Measurements from ENCODE around the gene SLCO2A1.

Gene SLCO2A1

DNA sequence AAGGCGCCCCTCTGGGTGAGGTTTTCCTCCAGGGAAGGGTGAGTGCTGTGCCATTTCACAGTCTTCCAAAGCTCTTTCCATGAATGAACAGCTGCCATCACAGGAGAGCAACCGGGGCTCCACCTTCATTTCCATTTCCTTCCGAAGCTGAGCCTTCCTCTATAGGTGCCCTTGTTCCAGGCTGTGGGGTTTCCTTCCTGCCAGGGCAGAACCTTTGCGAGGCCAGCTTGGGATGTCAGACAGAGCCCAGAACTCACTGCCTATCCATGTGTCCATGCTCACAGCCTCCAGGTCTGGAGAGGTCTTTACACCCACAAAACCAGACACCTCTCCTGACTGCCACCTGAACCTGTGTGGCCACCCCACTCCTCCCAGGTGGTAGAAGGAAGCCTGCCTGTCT is 49.2 kb downstream of the SLCO2A1 start:
- DNase-seq (ENCODE audit: low read depth), result no peak

DNA sequence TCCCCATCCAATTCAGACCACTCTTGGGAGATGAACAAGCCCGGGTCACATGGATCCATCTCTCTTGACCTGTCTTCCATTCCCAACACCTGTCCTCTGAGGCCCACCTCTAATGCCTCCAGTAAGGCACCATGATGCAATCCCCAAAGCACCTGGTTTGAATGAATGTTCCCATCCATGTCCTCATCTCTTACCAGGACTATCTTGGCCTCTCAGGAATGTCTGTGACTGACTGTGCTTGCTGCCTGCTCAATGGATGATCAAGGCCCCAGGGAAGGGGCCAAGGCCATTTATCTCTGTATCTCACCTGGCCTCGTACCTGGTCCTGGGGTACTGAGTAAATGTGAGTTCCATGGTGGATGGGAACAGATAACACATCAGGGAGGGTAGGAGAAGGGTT is 49.7 kb downstream of the SLCO2A1 start:
- no peak for DNase-seq (ENCODE audit: low read depth)

DNA sequence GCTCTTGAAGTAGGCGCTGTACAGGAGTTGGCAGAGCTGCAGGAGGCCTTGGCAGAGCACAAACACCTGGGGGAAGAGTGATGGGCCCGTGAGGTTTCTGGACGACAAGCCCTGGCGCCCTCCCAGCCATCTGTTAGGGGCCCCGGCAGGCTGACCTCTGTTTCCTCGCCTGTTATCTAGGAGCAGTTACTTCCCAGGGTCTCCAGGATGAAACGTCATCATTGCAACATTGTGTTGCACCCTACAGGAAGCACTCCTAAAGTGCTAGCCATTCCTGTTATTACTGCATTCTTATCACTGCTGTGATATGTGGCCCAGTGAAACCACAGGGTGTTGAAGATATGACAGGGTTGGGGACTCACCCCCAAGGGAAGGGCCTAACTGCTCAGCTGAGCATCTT is 50.2 kb downstream of the SLCO2A1 start:
- DNase-seq (ENCODE audit: low read depth), result no peak

- DNase-seq (ENCODE audit: low read depth), result no peak
Observed at GRCh38 chr3:133977568-133977967, 52.2 kb downstream of the SLCO2A1 start.

DNA sequence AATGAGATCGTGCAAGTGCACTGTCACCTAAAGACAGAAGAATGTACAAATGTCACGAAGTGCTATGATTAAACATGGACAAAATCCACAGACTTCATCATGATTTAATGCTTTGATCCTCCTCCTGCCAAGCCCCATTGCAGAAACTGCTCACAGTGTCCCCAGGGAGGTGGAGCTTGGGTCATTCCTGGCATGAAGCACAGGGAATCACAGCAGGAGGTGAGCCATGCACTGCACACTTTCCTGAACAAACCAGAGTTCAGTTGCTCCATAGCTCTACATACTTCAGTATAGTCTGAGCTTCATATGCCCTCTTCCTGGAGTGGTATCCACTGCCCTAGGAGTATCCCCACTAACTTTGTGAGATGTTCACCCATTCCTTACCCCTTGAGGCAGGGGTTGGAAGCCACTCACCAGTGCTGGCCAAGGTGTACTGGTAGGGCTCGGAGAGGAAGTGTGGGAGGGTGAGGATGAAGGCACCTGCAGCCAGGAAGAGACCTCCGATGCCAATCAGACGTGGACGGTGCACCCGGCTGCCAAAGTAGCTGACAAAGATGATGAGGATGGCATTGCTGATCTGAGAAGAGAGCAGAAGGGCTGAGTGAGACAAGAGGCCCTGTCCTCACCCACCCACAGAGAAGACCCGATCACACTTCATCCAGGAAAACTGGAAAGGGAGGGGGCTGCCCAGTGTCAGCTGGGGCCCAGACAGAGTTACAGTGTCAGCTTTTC is 56.3 kb downstream of the SLCO2A1 start:
- no peak for DNase-seq (ENCODE audit: low read depth)

DNA sequence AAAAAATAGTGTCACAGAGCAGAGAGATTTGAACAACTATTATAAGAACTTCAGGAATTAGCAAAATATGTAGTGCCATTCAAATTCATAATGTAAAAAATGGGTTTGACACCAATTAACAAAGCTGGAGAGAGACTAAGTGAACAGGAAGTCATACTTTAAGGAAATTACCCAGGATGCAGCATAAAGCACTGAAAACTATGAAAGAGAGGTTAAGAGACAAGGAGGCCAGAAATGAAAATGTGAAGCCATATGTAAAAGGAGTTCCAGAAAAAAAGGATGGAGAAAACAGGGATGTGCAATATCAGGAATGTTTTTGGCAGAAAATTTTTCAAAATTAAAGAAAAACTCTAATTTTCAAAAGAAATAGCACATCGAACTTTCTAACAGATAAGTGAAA is 57.6 kb downstream of the SLCO2A1 start:
- no peak for DNase-seq (ENCODE audit: low read depth)

- no peak for DNase-seq (ENCODE audit: low read depth)
Observed at GRCh38 chr3:133970916-133971315, 58.8 kb downstream of the SLCO2A1 start.

GRCh38 chr3:133970339-133970738 is 59.4 kb downstream of the SLCO2A1 start:
- DNase-seq (ENCODE audit: low read depth), result no peak

DNA sequence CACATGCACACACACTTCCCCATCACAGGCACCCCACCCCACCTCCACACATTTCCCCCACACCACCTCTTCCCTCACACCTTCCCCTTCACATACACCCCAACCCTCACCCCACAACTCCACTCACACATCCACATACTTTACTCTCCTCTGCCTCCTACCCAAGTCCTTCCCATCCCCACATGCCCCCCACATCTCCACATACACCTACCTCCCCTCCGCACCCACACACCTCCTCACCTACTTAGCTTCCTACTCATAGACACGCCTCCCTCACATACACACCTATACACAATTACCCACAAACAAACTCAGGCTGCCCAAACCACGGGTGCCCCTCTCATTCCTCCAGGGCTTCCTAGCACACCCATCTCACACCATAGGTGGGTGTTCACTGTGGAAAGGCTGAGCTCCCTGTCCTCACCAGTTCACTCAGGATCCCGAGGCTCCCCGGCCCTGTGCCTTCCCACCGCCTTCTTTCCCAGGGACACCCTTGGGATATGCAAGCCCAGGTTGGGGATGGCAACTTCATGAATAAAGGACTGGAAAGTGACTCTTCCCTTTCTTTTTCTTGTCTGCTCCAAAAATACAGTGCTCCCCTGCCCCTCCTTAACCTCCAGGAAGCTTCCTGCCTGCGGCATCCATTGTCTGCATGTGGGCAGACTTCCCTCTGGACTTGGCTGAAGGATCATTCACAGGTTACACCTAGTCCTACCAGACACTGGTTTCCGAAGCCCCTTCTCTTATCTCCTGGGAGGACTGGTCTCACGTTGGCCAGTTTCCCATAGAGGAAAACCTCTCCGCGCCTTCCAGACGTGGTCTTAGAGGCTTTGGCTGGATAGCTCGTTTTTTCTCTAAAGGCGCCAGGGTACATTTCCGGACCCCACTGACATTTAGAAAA is 61.5 kb downstream of the SLCO2A1 start:
- DNase-seq (ENCODE audit: low read depth), result no peak

DNA sequence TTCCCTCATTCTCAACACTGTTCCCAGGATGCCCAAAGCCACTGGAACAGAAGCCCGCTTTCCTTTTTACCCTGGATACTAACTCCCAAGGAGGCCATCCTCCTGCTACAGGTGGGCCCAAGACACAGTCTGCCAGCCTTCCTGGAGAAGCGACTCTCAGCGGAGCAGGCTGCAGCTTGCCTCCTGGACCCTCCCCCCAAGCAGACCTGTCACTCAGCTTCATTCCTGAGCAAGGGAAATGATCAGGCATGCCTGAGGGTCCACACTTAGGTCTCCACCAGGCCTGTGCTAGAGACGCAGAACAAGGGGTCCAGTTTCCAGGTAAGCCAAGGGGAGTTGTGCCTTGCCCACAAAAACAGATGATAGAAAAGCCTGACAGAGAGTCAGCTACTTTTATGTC is 62.8 kb downstream of the SLCO2A1 start:
- DNase-seq (ENCODE audit: low read depth), result no peak

GRCh38 chr3:133965906-133966305 is 63.8 kb downstream of the SLCO2A1 start:
- no peak for DNase-seq (ENCODE audit: low read depth)

DNA sequence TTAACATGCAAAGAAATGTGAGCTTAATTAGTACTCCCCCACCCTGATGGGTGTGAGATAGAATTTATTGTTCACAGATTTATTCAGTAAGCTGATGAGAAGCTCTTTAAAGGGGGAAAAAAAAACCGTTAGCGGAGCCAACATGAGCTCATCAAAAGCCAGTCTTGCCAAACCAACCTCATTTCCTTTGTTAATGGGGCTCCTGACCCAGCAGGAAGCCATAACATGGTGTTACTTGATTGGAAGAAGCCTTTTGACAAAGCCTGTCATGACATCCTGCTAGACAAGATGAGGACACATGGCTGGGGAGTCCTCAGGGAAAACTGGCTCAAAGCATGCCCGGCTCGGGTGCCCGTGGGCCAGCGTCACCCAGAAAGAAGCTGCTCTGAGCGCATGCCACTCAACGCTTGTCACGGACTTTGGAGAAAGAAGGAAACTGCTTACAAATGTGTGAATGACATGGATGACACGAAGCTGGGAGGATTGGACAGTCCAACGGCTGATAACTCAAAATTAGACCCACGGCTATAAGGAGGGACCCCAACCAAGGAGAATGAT is 64.6 kb downstream of the SLCO2A1 start:
- no peak for DNase-seq (ENCODE audit: low read depth)

GRCh38 chr3:133964547-133964946 is 65.2 kb downstream of the SLCO2A1 start:
- DNase-seq (ENCODE audit: low read depth), result no peak

DNA sequence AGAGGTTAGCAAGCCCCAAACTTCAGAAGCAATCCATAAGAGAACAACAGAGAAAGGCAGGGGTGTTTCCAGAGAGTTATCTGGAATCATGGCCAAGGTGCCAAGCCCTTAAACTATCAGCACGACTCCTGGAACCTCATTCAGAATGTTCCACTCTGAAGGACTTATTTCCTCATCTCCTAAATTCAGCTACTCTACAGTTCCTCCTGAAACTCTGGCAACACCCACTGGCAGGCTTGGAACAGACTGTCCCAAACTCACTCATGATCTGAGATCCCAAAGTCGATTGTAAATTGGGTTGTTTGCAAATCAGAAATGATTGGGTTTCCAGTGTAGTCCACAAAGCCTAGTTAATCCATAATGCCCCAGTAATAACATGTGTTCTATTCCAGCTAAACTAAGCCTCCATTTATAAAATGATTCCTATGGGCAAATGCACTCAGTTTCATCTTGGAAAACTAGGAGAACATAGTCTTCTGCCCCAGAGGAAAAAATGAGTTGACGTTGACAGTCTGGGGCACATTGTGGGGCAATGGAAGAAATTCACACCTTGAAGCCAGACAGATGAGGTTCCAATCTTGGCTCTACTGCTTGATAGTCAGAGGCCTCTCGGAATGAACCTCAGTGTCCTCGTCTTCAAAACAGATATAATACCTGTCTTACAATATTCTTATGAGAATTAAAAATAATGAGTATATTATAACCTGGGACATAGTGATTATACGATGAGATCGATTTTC is 65.9 kb downstream of the SLCO2A1 start:
- DNase-seq (ENCODE audit: low read depth), result no peak

GRCh38 chr3:133962849-133963248 is 66.9 kb downstream of the SLCO2A1 start:
- DNase-seq (ENCODE audit: low read depth), result no peak

GRCh38 chr3:133958071-133958805 is 71.5 kb downstream of the SLCO2A1 start:
- no peak for DNase-seq (ENCODE audit: low read depth)

DNA sequence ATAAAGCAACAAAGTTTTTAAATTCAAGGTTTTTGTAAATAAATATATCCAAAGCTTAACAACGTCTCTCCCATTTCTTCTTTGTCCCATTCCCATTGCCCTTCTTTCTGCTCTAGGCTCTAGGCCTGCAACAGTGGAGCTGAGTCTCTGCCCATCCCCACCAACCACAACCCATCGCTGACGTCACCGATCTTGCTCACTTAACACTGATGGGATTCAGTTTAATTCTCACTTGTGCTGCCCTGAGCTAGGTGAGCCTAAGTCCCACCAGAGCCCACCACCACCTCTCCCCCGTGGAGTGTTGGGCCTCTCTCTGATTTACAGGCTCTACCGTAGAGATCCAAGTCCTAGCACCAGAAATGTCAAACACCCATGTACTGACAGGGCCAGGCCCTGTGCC is 72.7 kb downstream of the SLCO2A1 start:
- DNase-seq (ENCODE audit: low read depth), result no peak

DNA sequence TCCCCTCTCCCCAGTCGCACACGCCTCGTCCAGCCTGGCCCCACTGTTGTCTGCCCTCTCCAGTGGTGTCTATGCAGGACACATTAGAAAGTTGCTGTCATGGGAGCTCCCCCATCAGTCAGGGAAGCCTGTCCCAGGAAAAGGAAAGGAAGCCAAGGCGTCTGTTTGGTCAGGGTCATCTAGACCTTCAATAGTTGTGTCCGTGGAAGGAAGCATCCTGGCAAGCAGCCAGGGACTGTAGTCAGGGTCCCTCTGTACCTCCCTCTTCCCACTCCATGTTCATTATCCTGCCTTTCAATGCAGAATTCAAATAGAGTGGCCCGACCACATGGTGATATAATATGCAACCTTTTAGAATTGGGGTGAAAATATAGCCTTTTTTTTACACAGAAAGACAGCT is 73.4 kb downstream of the SLCO2A1 start:
- DNase-seq (ENCODE audit: low read depth), result no peak

- DNase-seq (ENCODE audit: low read depth), result no peak
Observed at GRCh38 chr3:133955892-133956291, 73.8 kb downstream of the SLCO2A1 start.

- no peak for DNase-seq (ENCODE audit: low read depth)
Observed at GRCh38 chr3:133954717-133955360, 74.9 kb downstream of the SLCO2A1 start.

GRCh38 chr3:133953297-133953696 is 76.4 kb downstream of the SLCO2A1 start:
- DNase-seq (ENCODE audit: low read depth), result no peak
